Lower leg skin (tissue), 4 donors: ENCODE results near the gene MUC4. TPM values are rescaled to one million over a fixed set of nuclear protein-coding genes. Genes with fewer than 3 reads are reported as not detected.
A peak's percentile ranks its signal among the peaks of the same experiment; 100 is the strongest.

Experiments
- DNase-seq, 2 donors: peaks; one replicate each; pipeline ENCODE4 v3.0.0-alpha.2; 2019; ENCODE audit warnings: low spot score in 2 of 2
- H3K4me3 ChIP-seq: fragments of 200-600 bp; sonication (generic); 2 replicates; pipeline ENCODE4 v1.5.1; 2017; ENCODE audit warnings: mild to moderate bottlenecking, low read depth; ENCODE audit not compliant: poor library complexity, severe bottlenecking
- CTCF ChIP-seq, 3 donors: fragments of 450-650 bp; IDR thresholded peaks; one replicate each; pipeline ENCODE4 v1.5.1; 2016; ENCODE audit warnings: antibody characterized with exemption in 3 of 3, mild to moderate bottlenecking in 3 of 3, moderate library complexity in 2 of 3
- POLR2A ChIP-seq, 2 donors: fragments of 450-650 bp; IDR thresholded peaks; one replicate each; pipeline ENCODE4 v1.6.1; 2016 to 2017; ENCODE audit warnings: antibody characterized with exemption in 2 of 2, mild to moderate bottlenecking in 1 of 2, moderate library complexity in 1 of 2
- WGBS, 2 donors: methylation state at CpG; one replicate each; pipeline ENCODE4 v1.1.5; 2018; 5-methylcytosine and 5-hydroxymethylcytosine counted together
- intact Hi-C: fragments of 100-400 bp; cut with DNase I; formaldehyde crosslinking; loops from one replicate; pipeline ENCODE4 v1.15.0; 2023; ENCODE audit warnings: low total_unique reads
- total RNA-seq, 4 donors: library from RNA; depleted of rRNA; stranded (reverse); fragments of >200 nt; gene quantifications; one replicate each; pipeline ENCODE4 v1.1.0, GENCODE V29; 2016

The MUC4 gene
- total RNA-seq, 4 donors from 2014 or later: not detected

GRCh38 chr3:195855471-195856409 is 44.0 kb upstream of the MUC4 start:
- no peak for TF ChIP-seq CTCF (IDR thresholded peaks at IDR 0.05)
- no peak for TF ChIP-seq POLR2A (IDR thresholded peaks at IDR 0.05)
- H3K4me3 ChIP-seq: no peak overlapping the region
- DNase-seq: no peak
- 67 to 72% methylated on average over 13 of the region's 13 CpGs for WGBS, 2 donors
- intact Hi-C loops: no loop called here

GRCh38 chr3:195854628-195855294 is 43.0 kb upstream of the MUC4 start:
- intact Hi-C loops: no loop called here
- TF ChIP-seq CTCF (IDR thresholded peaks at IDR 0.05) (no peak), POLR2A (IDR thresholded peaks at IDR 0.05) (no peak)
- H3K4me3 ChIP-seq: no peak overlapping the region
- no peak for DNase-seq
- WGBS, 2 donors: 56 to 63% methylated on average over 9 of the region's 9 CpGs

- DNase-seq: no peak
- no peak for TF ChIP-seq POLR2A (IDR thresholded peaks at IDR 0.05)
- TF ChIP-seq CTCF (IDR thresholded peaks at IDR 0.05): no peak
- intact Hi-C loops: no loop called here
- whole genome bisulfite sequencing, 2 donors: 74 to 79% methylated on average over 14 of the region's 14 CpGs
- H3K4me3 ChIP-seq: no peak overlapping the region
Measured at GRCh38 chr3:195853996-195854395, 42.3 kb upstream of the MUC4 start.

GRCh38 chr3:195853036-195853435 is 41.3 kb upstream of the MUC4 start:
- H3K4me3 ChIP-seq: no peak overlapping the region
- TF ChIP-seq CTCF (IDR thresholded peaks at IDR 0.05) (no peak), POLR2A (IDR thresholded peaks at IDR 0.05) (no peak)
- 88 to 92% methylated on average over 20 of the region's 20 CpGs for WGBS, 2 donors
- intact Hi-C loops: no loop called here
- no peak for DNase-seq

- DNase-seq: peak; percentile 89 to 96
- 29 to 30% methylated on average over 31 of the region's 31 CpGs for WGBS, 2 donors
- intact Hi-C loops: no loop called here
- H3K4me3 ChIP-seq: no peak overlapping the region
- TF ChIP-seq CTCF (IDR thresholded peaks at IDR 0.05) (peak; percentile 93 to 100 (median 96)), POLR2A (IDR thresholded peaks at IDR 0.05) (no peak)
Measured at GRCh38 chr3:195850857-195851543, 39.3 kb upstream of the MUC4 start.
